OCI-LY7 (cell line): Measurements from ENCODE around the gene MTCH2. TPM values are rescaled to one million over a fixed set of nuclear protein-coding genes. Genes with fewer than 3 reads are reported as not detected.

Experiments
- BruUV-seq: library from RNA; stranded (reverse); fragments of 400-500 nt; replicated peaks from 2 replicates; lab custom pipeline; 2021; lab: Mats Ljungman, UMichigan
- CTCF ChIA-PET: fragments of 300-600 bp; sonication (Branson Sonifier 250); formaldehyde crosslinking; loops from one replicate; lab custom pipeline; 2022; ENCODE audit warnings: antibody characterized with exemption; ENCODE audit not compliant: unreplicated experiment; lab: Charles Lee
- POLR2A ChIA-PET: fragments of 300-600 bp; sonication (Branson Sonifier 250); formaldehyde crosslinking; loops from one replicate; lab custom pipeline; 2022; ENCODE audit warnings: antibody characterized with exemption; lab: Charles Lee
- DNase-seq: peaks from one replicate; pipeline ENCODE4 v3.0.0-alpha.2; 2015; ENCODE audit warnings: low spot score
- H2AFZ ChIP-seq: fragments of 200-600 bp; sonication (generic), shearing (Covaris generic); 2 replicates; pipeline ENCODE4 v1.6.1; 2014; ENCODE audit warnings: mild to moderate bottlenecking, antibody characterized with exemption, low read length, moderate library complexity
- H3K27ac ChIP-seq: fragments of 200-600 bp; sonication (generic); 2 replicates; pipeline ENCODE4 v1.5.1; 2014; ENCODE audit warnings: mixed run types, low read depth, mild to moderate bottlenecking, moderate library complexity, low read length, inconsistent platforms; ENCODE audit not compliant: poor library complexity, severe bottlenecking
- H3K36me3 ChIP-seq: fragments of 200-600 bp; sonication (generic); 2 replicates; pipeline ENCODE4 v1.6.1; 2014; ENCODE audit warnings: mild to moderate bottlenecking, antibody characterized with exemption, low read length, moderate library complexity, mixed read lengths; ENCODE audit not compliant: insufficient read depth
- H3K4me1 ChIP-seq: fragments of 200-600 bp; sonication (generic); 2 replicates; pipeline ENCODE4 v1.5.1; 2014; ENCODE audit warnings: mild to moderate bottlenecking, low read length; ENCODE audit not compliant: insufficient read depth, poor library complexity, severe bottlenecking
- H3K4me2 ChIP-seq: fragments of 200-600 bp; sonication (generic); 2 replicates; pipeline ENCODE4 v1.6.1; 2014; ENCODE audit warnings: mild to moderate bottlenecking, low read length
- H3K4me3 ChIP-seq: fragments of 200-600 bp; sonication (generic); 2 replicates; pipeline ENCODE4 v1.5.1; 2014; ENCODE audit warnings: mild to moderate bottlenecking, low read depth, low read length; ENCODE audit not compliant: poor library complexity, severe bottlenecking
- H3K79me2 ChIP-seq: fragments of 200-600 bp; sonication (generic); 2 replicates; pipeline ENCODE4 v1.6.1; 2016; ENCODE audit warnings: low read depth, mild to moderate bottlenecking, low read length, moderate library complexity, mixed read lengths; ENCODE audit not compliant: insufficient read depth
- H3K9me2 ChIP-seq: fragments of 200-600 bp; sonication (generic); 2 replicates; pipeline ENCODE4 v1.6.1; 2016; ENCODE audit warnings: mild to moderate bottlenecking, low read length, mixed read lengths; ENCODE audit not compliant: insufficient read depth
- H3K9me3 ChIP-seq: fragments of 200-600 bp; sonication (generic); 2 replicates; pipeline ENCODE4 v1.6.1; 2014; ENCODE audit warnings: mild to moderate bottlenecking, mixed run types, low read length, mixed read lengths
- H4K20me1 ChIP-seq: fragments of 200-600 bp; sonication (generic); 2 replicates; pipeline ENCODE4 v1.6.1; 2014; ENCODE audit warnings: mild to moderate bottlenecking, antibody characterized with exemption, low read length, moderate library complexity, mixed read lengths; ENCODE audit not compliant: insufficient read depth
- EZH2phosphoT487 ChIP-seq: fragments of 200-600 bp; sonication (generic); IDR thresholded peaks from 2 replicates; pipeline ENCODE4 v1.6.1; 2018; ENCODE audit warnings: low read depth, borderline replicate concordance, mild to moderate bottlenecking, mixed run types, antibody characterized with exemption, low read length, moderate library complexity, mixed read lengths
- intact Hi-C: fragments of 100-400 bp; cut with micrococcal nuclease; formaldehyde crosslinking; loops from one replicate; pipeline ENCODE4 v1.10.0; 2022; ENCODE audit not compliant: unreplicated experiment
- total RNA-seq, 2 experiments: library from RNA; depleted of rRNA in 1 of 2; stranded (reverse); fragments of >200 nt in 1 of 2; shearing (Covaris generic) in 1 of 2; gene quantifications; 2 replicates each; pipeline ENCODE4 v1.2.3, GENCODE V29; 2014 to 2022
- TF ChIP-seq, protein P1 (sequence below): fragments of 200-600 bp; sonication (generic); conservative IDR thresholded peaks from 2 replicates; pipeline ENCODE4 v1.5.1; 2014; ENCODE audit warnings: mild to moderate bottlenecking, antibody characterized with exemption, low read length, moderate library complexity, mixed read lengths

Gene MTCH2
- total RNA-seq, 2 experiments from 2014 or later = 64.8 to 119 TPM

DNA sequence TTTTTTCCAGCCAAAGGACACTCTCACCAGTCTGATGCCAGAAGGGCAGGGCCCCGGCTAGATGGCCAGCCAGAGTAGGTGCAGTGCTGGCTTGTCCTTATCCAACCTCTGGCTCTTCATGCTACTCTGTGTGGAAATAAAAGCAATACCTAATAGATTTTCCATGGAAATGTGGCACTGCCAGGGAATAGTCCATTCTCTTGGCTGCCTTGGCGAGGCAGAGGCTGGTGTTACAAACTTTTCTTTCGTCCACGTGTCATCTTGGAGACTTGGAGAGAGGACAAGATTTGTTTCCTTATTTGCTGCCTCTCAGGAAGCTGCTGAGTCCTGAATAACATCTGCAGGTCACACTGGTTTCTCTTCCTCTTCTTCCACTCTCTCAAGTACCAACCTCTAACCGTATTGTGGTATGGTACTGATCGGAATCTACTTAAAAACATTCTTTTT, 31.0 kb downstream of the MTCH2 start:
- ChIA-PET CTCF (interaction anchor here (0.7 kb wide), 1 partner anchor 108 kb away, joined by 3 read pairs; no protein-coding TSS in a partner anchor), POLR2A (interaction anchor here (0.7 kb wide), 1 partner anchor 146 kb away, joined by 3 read pairs; no protein-coding TSS in a partner anchor)
- H3K4me3 ChIP-seq = peak overlapping the region; percentile 43
- no TSS peak for BruUV-seq
- peak overlapping the region; percentile 83 for H3K4me2 ChIP-seq
- intact Hi-C loops = no loop called here
- peaks cover 28% of the 10 kb centered on the region for H3K4me1 ChIP-seq
- H2AFZ ChIP-seq = 0 out of 2 replicates have a peak overlapping the region, but pooled peaks have one; percentile 2
- no peaks in the 10 kb centered on the region for H3K79me2 ChIP-seq
- TF ChIP-seq, protein P1, sequence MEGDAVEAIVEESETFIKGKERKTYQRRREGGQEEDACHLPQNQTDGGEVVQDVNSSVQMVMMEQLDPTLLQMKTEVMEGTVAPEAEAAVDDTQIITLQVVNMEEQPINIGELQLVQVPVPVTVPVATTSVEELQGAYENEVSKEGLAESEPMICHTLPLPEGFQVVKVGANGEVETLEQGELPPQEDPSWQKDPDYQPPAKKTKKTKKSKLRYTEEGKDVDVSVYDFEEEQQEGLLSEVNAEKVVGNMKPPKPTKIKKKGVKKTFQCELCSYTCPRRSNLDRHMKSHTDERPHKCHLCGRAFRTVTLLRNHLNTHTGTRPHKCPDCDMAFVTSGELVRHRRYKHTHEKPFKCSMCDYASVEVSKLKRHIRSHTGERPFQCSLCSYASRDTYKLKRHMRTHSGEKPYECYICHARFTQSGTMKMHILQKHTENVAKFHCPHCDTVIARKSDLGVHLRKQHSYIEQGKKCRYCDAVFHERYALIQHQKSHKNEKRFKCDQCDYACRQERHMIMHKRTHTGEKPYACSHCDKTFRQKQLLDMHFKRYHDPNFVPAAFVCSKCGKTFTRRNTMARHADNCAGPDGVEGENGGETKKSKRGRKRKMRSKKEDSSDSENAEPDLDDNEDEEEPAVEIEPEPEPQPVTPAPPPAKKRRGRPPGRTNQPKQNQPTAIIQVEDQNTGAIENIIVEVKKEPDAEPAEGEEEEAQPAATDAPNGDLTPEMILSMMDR = no peak
- TF ChIP-seq EZH2phosphoT487 = no peak
- peak; percentile 79 for DNase-seq
- no peaks in the 10 kb centered on the region for H3K9me3 ChIP-seq
- no peaks in the 10 kb centered on the region; the same call in 1 of the 2 replicates for H3K36me3 ChIP-seq
- peak overlapping the region; percentile 65 for H3K27ac ChIP-seq
- no peaks in the 10 kb centered on the region for H3K9me2 ChIP-seq
- H4K20me1 ChIP-seq = no peaks in the 10 kb centered on the region

GRCh38 chr11:47609675-47610074, 32.7 kb downstream of the MTCH2 start:
- H2AFZ ChIP-seq = no peak overlapping the region
- ChIA-PET CTCF (no interaction called here), POLR2A (interaction anchor here (0.6 to 1.0 kb wide), 4 partner anchors 11 to 988 kb away, joined by 3 to 5 read pairs (median 3); no protein-coding TSS in a partner anchor)
- H4K20me1 ChIP-seq = no peaks in the 10 kb centered on the region
- H3K79me2 ChIP-seq = no peaks in the 10 kb centered on the region
- no peak for TF ChIP-seq EZH2phosphoT487
- TF ChIP-seq, protein P1 = no peak
- peaks cover 31% of the 10 kb centered on the region for H3K4me1 ChIP-seq
- no peak for DNase-seq
- H3K27ac ChIP-seq = no peak overlapping the region
- H3K36me3 ChIP-seq = no peaks in the 10 kb centered on the region; the same call in 1 of the 2 replicates
- no peak overlapping the region for H3K4me3 ChIP-seq
- H3K9me2 ChIP-seq = no peaks in the 10 kb centered on the region
- intact Hi-C loops = no loop called here
- no peaks in the 10 kb centered on the region for H3K9me3 ChIP-seq
- H3K4me2 ChIP-seq = no peak overlapping the region
- BruUV-seq = no TSS peak

GRCh38 chr11:47607380-47607779, 35.0 kb downstream of the MTCH2 start:
- Histone ChIP-seq H3K9me3 (no peaks in the 10 kb centered on the region), H3K4me3 (no peak overlapping the region), H4K20me1 (no peaks in the 10 kb centered on the region), H3K79me2 (no peaks in the 10 kb centered on the region), H3K27ac (no peak overlapping the region), H3K9me2 (no peaks in the 10 kb centered on the region), H2AFZ (no peak overlapping the region), H3K36me3 (no peaks in the 10 kb centered on the region; the same call in 1 of the 2 replicates), H3K4me2 (peak overlapping the region; percentile 29), H3K4me1 (peaks cover 31% of the 10 kb centered on the region)
- TF ChIP-seq, protein P1 = no peak
- no peak for TF ChIP-seq EZH2phosphoT487
- no peak for DNase-seq
- ChIA-PET POLR2A (interaction anchor here (0.6 to 1.9 kb wide), 8 partner anchors 10 to 278 kb away, joined by 3 to 4 read pairs (median 3); partner anchors contain the start of gene AGBL2), CTCF (no interaction called here)
- BruUV-seq = no TSS peak
- intact Hi-C loops = no loop called here
